Prostate gland (tissue), 2 donors: ENCODE measurements around the gene GPR141. TPM values are rescaled to one million over a fixed set of nuclear protein-coding genes. Genes with fewer than 3 reads are reported as not detected.

Source experiments
- DNase-seq: peaks from one replicate; pipeline ENCODE4 v3.0.0-alpha.2; 2019; ENCODE audit warnings: low spot score
- H3K27ac ChIP-seq, 2 donors: fragments of 200-600 bp; sonication (generic); 2 replicates each; pipeline ENCODE4 v1.5.1; 2017 to 2019
- H3K27me3 ChIP-seq: fragments of 200-600 bp; sonication (generic); replicated peaks from 2 replicates; pipeline ENCODE4 v1.5.1; 2019; ENCODE audit not compliant: insufficient read depth
- H3K36me3 ChIP-seq, 2 donors: fragments of 200-600 bp; sonication (generic); 1 replicate in 1 of 2; 2 replicates in 1 of 2; pipeline versions ENCODE4 v1.5.1 to v1.8.1; 2017 to 2019
- H3K4me1 ChIP-seq: fragments of 200-600 bp; sonication (generic); replicated peaks from 2 replicates; pipeline ENCODE4 v1.5.1; 2019
- H3K4me3 ChIP-seq, 2 donors: fragments of 200-600 bp; sonication (generic); 2 replicates each; pipeline ENCODE4 v1.5.1; 2017 to 2019
- H3K9me3 ChIP-seq: fragments of 200-600 bp; sonication (generic); 2 replicates; pipeline ENCODE4 v1.5.1; 2017
- POLR2A ChIP-seq: fragments of 450-650 bp; IDR thresholded peaks from one replicate; pipeline ENCODE4 v1.6.1; 2016; ENCODE audit warnings: antibody characterized with exemption, mild to moderate bottlenecking
- POLR2AphosphoS5 ChIP-seq: sonication (generic); formaldehyde crosslinking; IDR thresholded peaks from one replicate; pipeline ENCODE4 v1.6.1; 2017; ENCODE audit warnings: antibody characterized with exemption
- WGBS: methylation state at CpG from one replicate; pipeline ENCODE4 v1.1.5; 2018; 5-methylcytosine and 5-hydroxymethylcytosine counted together
- intact Hi-C: fragments of 100-400 bp; cut with DNase I; formaldehyde crosslinking; loops from one replicate; pipeline ENCODE4 v1.14.2; 2022
- total RNA-seq, 2 donors: library from RNA; depleted of rRNA; stranded (reverse); fragments of >200 nt; gene quantifications; one replicate each; pipeline ENCODE4 v1.1.0, GENCODE V29; 2016
- TF ChIP-seq, protein P1 (sequence below), 4 experiments: fragments of 200-600 bp in 2 of 4; fragments of 450-650 bp in 2 of 4; sonication (generic) in 2 of 4; IDR thresholded peaks; 1 replicate in 3 of 4; 2 replicates in 1 of 4; pipeline ENCODE4 v1.5.1; 2016 to 2019; ENCODE audit warnings: antibody characterized with exemption in 4 of 4, mild to moderate bottlenecking in 2 of 4, moderate library complexity in 2 of 4

GPR141 gene
- total RNA-seq, 2 donors from 2014 or later: 0.36 to 1.1 TPM

DNA sequence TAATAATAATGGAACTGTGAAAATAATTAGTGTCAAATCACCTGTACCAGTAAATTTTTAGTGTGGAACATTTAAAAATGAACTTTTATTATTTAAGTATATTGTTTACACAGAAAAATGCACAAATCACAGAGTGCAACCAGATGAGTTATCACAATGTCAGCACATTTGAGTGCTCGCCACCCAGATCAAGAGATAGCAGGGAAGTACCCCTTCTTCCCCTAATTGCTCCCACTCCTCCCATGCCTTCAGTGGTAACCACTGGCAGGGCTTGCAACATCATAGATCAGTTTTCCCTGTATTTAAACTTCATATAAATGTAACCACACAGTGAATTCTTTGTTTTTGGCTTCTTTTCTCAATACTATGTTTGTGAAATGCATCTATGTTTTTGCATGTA is 7.8 kb upstream of the GPR141 start:
- 61% methylated on average over 1 of the region's 1 CpG for WGBS
- TF ChIP-seq, protein P1, sequence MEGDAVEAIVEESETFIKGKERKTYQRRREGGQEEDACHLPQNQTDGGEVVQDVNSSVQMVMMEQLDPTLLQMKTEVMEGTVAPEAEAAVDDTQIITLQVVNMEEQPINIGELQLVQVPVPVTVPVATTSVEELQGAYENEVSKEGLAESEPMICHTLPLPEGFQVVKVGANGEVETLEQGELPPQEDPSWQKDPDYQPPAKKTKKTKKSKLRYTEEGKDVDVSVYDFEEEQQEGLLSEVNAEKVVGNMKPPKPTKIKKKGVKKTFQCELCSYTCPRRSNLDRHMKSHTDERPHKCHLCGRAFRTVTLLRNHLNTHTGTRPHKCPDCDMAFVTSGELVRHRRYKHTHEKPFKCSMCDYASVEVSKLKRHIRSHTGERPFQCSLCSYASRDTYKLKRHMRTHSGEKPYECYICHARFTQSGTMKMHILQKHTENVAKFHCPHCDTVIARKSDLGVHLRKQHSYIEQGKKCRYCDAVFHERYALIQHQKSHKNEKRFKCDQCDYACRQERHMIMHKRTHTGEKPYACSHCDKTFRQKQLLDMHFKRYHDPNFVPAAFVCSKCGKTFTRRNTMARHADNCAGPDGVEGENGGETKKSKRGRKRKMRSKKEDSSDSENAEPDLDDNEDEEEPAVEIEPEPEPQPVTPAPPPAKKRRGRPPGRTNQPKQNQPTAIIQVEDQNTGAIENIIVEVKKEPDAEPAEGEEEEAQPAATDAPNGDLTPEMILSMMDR (IDR thresholded peaks at IDR 0.05): no peak
- TF ChIP-seq POLR2AphosphoS5 (no peak), POLR2A (no peak)
- H3K9me3 ChIP-seq: no peaks in the 10 kb centered on the region
- no peaks in the 10 kb centered on the region for H3K27me3 ChIP-seq
- no peaks in the 10 kb centered on the region for H3K4me1 ChIP-seq
- H3K36me3 ChIP-seq: no peaks in the 10 kb centered on the region
- no peak overlapping the region for H3K27ac ChIP-seq
- intact Hi-C loops: no loop called here
- no peak for DNase-seq
- no peak overlapping the region for H3K4me3 ChIP-seq

DNA sequence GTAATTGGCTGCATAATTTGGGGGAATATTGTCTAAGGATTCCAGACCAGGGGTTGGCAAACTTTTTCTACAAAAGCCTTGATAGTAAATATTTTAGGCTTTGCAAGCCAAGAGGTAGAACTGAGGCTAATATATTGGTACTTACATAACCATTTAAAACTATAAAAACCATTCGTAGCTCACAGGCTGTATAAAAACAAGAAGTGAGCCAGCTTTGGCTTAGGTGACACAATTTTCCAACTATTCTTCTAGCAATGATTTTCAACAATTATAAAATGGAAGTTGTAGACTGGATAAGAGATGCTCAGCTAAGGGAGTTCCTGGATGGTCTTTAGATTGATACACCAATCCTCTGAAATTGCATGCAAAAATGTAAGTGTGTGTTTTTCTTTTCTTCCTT is 1.4 kb downstream of the GPR141 start:
- no peak overlapping the region for H3K27ac ChIP-seq
- H3K4me3 ChIP-seq: no peak overlapping the region
- H3K9me3 ChIP-seq: no peaks in the 10 kb centered on the region
- no peaks in the 10 kb centered on the region for H3K36me3 ChIP-seq
- H3K27me3 ChIP-seq: no peaks in the 10 kb centered on the region
- intact Hi-C loops: no loop called here
- TF ChIP-seq, protein P1 (IDR thresholded peaks at IDR 0.05): no peak
- no peak for TF ChIP-seq POLR2A
- TF ChIP-seq POLR2AphosphoS5: no peak
- H3K4me1 ChIP-seq: no peaks in the 10 kb centered on the region
- whole genome bisulfite sequencing: 11% methylated on average over 1 of the region's 1 CpG
- no peak for DNase-seq

DNA sequence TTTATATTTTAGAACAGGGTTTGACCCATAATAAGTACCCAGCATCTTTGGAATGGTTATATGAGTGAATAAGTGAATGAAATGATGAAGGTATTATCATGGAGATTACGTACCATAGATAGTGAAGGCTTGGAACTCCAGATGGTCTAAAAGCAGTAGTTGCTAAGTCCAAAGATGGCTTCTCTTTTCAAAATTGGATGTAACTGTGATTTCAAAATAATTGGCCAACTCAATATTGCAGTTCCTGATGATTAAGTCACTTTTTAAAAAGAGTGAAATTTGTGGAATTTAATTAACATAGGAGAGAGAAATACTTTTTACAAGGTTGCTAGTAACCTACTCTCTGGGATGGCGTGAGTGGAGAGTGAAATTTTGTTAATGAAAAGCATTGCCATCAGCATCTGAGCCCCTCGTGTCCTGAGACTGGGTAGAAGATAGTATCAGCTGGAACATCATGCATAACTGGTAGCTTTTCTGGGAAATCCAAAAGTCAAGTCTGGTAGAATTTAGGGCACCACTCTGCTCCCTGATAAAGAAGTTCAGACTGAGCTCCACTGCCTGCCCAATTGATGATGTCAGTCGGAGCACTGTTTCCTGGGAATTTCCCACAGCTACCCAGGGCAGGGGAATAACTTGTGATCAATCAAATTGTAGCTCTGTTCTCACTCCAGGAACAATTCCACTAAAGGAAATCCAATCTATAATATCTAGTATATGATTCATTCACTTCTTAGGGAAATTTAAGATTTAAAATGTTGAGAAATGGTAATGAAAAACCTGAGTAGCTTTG is 3.2 kb downstream of the GPR141 start:
- no peaks in the 10 kb centered on the region for H3K4me1 ChIP-seq
- no peaks in the 10 kb centered on the region for H3K9me3 ChIP-seq
- H3K27ac ChIP-seq: no peak overlapping the region
- DNase-seq: no peak
- H3K4me3 ChIP-seq: no peak overlapping the region
- H3K36me3 ChIP-seq: no peaks in the 10 kb centered on the region
- intact Hi-C loops: no loop called here
- TF ChIP-seq, protein P1 (IDR thresholded peaks at IDR 0.05): no peak
- TF ChIP-seq POLR2A (no peak), POLR2AphosphoS5 (no peak)
- 82% methylated on average over 4 of the region's 4 CpGs for whole genome bisulfite sequencing
- no peaks in the 10 kb centered on the region for H3K27me3 ChIP-seq

DNA sequence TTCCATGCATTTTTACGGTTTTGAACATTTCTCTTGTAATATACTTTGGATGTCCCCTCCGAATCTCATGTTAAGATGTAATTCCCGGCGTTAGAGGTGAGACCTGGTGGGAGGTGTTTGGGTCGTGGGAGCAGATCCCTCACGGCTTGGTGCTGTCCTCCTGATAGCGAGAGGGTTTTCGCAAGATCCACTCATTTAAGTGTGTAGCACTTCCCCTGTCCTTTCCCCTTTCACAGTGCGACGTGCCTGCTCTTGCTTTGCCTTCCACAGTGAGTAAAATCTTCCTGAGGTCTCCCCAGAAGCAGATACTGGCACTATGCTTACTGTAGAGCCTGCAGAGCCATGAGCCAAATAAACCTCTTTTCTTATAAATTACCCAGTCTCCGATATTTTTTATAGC is 6.6 kb downstream of the GPR141 start:
- H3K9me3 ChIP-seq: no peaks in the 10 kb centered on the region
- TF ChIP-seq POLR2AphosphoS5 (no peak), POLR2A (no peak)
- TF ChIP-seq, protein P1 (IDR thresholded peaks at IDR 0.05): no peak
- H3K36me3 ChIP-seq: no peaks in the 10 kb centered on the region
- no peak overlapping the region for H3K27ac ChIP-seq
- DNase-seq: no peak
- intact Hi-C loops: no loop called here
- no peaks in the 10 kb centered on the region for H3K4me1 ChIP-seq
- WGBS: 86% methylated on average over 11 of the region's 11 CpGs
- no peaks in the 10 kb centered on the region for H3K27me3 ChIP-seq
- no peak overlapping the region for H3K4me3 ChIP-seq
